IPS-11a (cell line): Measurements from ENCODE around the gene ELAC1.
"Not testable (repeated sequence)": the region's sequence is repeated elsewhere in the genome, so short reads cannot be mapped to it uniquely, and the experiment has no call there.

ENCODE experiments used
- H3K4me3 ChIP-seq: one replicate; pipeline ENCODE4 v1.5.1; 2013; ENCODE audit warnings: low read depth, low read length, control low read depth

The ELAC1 gene

GRCh38 chr18:50967714-50968661 lies at the start of gene ELAC1:
TSS of gene ELAC1 (plus strand) at chr18:50968040. CDS start at chr18:50974405, 6,365 bp downstream.
- peak within 1 kb of the TSS; percentile 83 for H3K4me3 ChIP-seq

GRCh38 chr18:50918153-50918552 lies 49.7 kb upstream of the ELAC1 start:
- H3K4me3 ChIP-seq = no peak overlapping the region

- H3K4me3 ChIP-seq = no peak overlapping the region
These were observed 43.5 kb upstream of the ELAC1 start for GRCh38 chr18:50924372-50924771.

- no peak overlapping the region for H3K4me3 ChIP-seq
These were observed 41.3 kb upstream of the ELAC1 start for GRCh38 chr18:50926521-50926920.

- no peak overlapping the region for H3K4me3 ChIP-seq
These were observed 39.3 kb upstream of the ELAC1 start for GRCh38 chr18:50928551-50928950.

- no peak overlapping the region for H3K4me3 ChIP-seq
These were observed 34.2 kb upstream of the ELAC1 start for GRCh38 chr18:50933684-50934083.

- no peak overlapping the region for H3K4me3 ChIP-seq
These were observed 33.2 kb upstream of the ELAC1 start for GRCh38 chr18:50934545-50935211.

- H3K4me3 ChIP-seq = no peak overlapping the region
These were observed 32.2 kb upstream of the ELAC1 start for GRCh38 chr18:50935493-50936191.

- no peak overlapping the region for H3K4me3 ChIP-seq
These were observed 30.7 kb upstream of the ELAC1 start for GRCh38 chr18:50937183-50937582.

- H3K4me3 ChIP-seq = no peak overlapping the region
These were observed 28.9 kb upstream of the ELAC1 start for GRCh38 chr18:50938912-50939311.

- no peak overlapping the region for H3K4me3 ChIP-seq
These were observed 23.5 kb upstream of the ELAC1 start for GRCh38 chr18:50944245-50944932.

- H3K4me3 ChIP-seq = not testable (repeated sequence)
These were observed 21.9 kb upstream of the ELAC1 start for GRCh38 chr18:50945918-50946317.

- no peak overlapping the region for H3K4me3 ChIP-seq
These were observed 19.9 kb upstream of the ELAC1 start for GRCh38 chr18:50947899-50948298.

GRCh38 chr18:50949185-50949584 lies 18.7 kb upstream of the ELAC1 start:
- H3K4me3 ChIP-seq = no peak overlapping the region

- no peak overlapping the region for H3K4me3 ChIP-seq
These were observed 17.2 kb upstream of the ELAC1 start for GRCh38 chr18:50950626-50951025.

- H3K4me3 ChIP-seq = no peak overlapping the region
These were observed 14.0 kb upstream of the ELAC1 start for GRCh38 chr18:50953822-50954221.

- no peak overlapping the region for H3K4me3 ChIP-seq
These were observed 12.6 kb upstream of the ELAC1 start for GRCh38 chr18:50955253-50955652.

GRCh38 chr18:50956116-50956515 lies 11.7 kb upstream of the ELAC1 start:
- H3K4me3 ChIP-seq = no peak overlapping the region

- H3K4me3 ChIP-seq = no peak overlapping the region
These were observed 5.9 kb upstream of the ELAC1 start for GRCh38 chr18:50961974-50962373.

GRCh38 chr18:50969448-50969847 lies 1.6 kb downstream of the ELAC1 start:
- no peak overlapping the region for H3K4me3 ChIP-seq

GRCh38 chr18:50970006-50970405 lies 2.2 kb downstream of the ELAC1 start:
- no peak overlapping the region for H3K4me3 ChIP-seq
